Measurements from ENCODE around the gene COMT. TPM values are rescaled to one million over a fixed set of nuclear protein-coding genes. Genes with fewer than 3 reads are reported as not detected.

The COMT gene
- total RNA-seq, 1 donor from 2014 or later = 186 TPM

DNA sequence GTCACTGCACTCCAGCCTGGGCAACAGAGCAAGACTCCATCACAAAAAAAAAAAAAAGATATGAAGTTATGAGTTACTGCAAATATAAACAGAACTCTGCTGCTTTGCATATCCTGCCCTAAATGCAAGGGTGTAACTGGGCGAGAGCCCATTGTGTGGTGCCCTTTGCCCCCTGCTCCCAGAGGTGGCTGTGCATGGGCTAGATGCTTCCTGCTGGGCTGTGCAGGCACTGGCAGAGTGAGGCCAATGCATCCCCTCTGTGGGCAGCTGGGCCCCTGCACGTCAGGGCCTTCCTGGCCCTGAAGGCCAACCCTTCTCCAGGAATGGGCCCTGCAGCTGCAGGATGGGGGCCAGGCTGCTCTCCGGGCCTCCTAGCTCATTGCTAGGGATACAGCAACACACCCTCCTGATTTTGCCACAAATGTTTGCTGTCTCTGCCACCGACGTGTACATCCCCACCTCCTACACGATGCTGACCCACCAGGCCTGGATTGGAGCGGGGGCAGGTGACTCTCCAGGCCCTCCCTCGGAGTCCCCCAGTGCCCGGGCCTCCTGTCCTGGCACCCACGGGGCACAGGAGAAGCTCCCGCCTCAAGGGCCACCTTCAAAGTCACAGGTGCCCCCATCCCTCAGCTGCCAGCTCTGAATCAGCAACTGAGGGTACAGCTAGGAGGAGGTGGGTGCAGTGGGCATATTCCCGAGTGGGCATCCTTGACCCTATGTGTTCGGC, 40.7 kb upstream of the COMT start:
- DNase-seq (ENCODE audit: low spot score) = no peak
- H3K27ac Mint-ChIP-seq (ENCODE audit: unreplicated experiment) = no peak overlapping the region
- H3K4me3 Mint-ChIP-seq (ENCODE audit: unreplicated experiment) = no peak overlapping the region
- H3K4me1 Mint-ChIP-seq (ENCODE audit: low read depth) = peaks cover 20% of the 10 kb centered on the region
- no peaks in the 10 kb centered on the region for H3K27me3 Mint-ChIP-seq (ENCODE audit: low read depth)
- H3K9me3 Mint-ChIP-seq (ENCODE audit: low read depth) = no peaks in the 10 kb centered on the region
- H3K36me3 Mint-ChIP-seq (ENCODE audit: low read depth) = peaks cover 4% of the 10 kb centered on the region
- TF ChIP-seq, protein P1, sequence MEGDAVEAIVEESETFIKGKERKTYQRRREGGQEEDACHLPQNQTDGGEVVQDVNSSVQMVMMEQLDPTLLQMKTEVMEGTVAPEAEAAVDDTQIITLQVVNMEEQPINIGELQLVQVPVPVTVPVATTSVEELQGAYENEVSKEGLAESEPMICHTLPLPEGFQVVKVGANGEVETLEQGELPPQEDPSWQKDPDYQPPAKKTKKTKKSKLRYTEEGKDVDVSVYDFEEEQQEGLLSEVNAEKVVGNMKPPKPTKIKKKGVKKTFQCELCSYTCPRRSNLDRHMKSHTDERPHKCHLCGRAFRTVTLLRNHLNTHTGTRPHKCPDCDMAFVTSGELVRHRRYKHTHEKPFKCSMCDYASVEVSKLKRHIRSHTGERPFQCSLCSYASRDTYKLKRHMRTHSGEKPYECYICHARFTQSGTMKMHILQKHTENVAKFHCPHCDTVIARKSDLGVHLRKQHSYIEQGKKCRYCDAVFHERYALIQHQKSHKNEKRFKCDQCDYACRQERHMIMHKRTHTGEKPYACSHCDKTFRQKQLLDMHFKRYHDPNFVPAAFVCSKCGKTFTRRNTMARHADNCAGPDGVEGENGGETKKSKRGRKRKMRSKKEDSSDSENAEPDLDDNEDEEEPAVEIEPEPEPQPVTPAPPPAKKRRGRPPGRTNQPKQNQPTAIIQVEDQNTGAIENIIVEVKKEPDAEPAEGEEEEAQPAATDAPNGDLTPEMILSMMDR (IDR thresholded peaks at IDR 0.05) = no peak

DNA sequence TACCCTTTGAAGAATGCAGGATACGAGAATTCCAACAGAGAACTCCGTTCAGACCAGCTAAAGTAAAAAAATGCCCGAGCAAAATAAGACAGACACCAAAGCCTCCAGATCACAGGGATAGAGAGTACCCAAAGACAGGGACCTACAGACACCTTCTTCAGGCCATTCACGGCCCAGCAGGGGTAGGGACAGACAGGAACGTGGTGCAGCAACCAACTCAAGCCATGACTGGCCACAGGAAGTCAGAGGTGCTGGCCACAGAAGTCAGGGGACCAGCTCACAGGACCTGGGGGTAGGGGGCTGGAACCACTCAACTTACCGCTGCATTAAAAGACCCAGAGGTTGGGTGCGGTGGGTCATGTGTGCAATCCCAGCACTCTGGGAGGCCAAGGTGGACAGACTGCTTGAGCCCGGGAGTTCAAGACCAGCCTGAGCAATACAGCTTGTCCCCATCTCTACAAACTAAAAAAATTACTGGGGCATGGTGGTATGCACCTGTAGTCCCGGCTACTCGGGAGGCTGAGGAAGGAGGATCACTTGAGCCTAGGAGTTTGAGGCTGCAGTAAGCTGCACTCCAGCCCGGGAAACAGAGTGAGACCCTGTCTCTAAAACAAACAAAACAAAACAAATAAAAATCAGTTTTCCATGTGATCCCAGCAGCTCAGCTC, 39.9 kb upstream of the COMT start:
- Mint-ChIP-seq H3K4me1 (ENCODE audit: low read depth) (peaks cover 21% of the 10 kb centered on the region), H3K27ac (ENCODE audit: unreplicated experiment) (no peak overlapping the region), H3K36me3 (ENCODE audit: low read depth) (peaks cover 4% of the 10 kb centered on the region), H3K4me3 (ENCODE audit: unreplicated experiment) (no peak overlapping the region), H3K27me3 (ENCODE audit: low read depth) (no peaks in the 10 kb centered on the region), H3K9me3 (ENCODE audit: low read depth) (no peaks in the 10 kb centered on the region)
- DNase-seq (ENCODE audit: low spot score) = no peak
- TF ChIP-seq, protein P1 (IDR thresholded peaks at IDR 0.05) = no peak

DNA sequence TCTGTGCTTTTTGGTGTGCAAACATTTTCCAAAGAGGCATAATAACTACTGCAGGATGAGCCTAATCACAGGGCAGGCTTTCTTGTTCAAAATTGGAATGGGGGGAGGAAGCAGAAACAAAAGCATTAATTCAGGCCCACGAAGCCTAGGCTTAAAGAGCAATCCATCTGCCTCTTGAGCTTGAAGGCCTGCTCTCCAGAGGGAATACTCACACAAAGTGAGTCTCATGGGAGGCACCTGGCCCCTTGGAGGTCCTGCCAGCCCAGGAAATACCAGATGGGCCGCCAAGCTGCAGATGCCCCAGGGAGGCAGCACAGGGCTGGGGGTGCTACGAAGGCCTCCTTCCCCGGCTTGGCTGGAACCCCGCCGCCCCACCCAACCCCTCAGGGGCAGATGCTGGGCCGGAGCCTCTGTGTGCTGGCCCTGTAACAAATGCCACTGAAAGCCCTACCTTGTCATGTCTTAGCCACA, 39.3 kb upstream of the COMT start:
- H3K36me3 Mint-ChIP-seq (ENCODE audit: low read depth) = peaks cover 4% of the 10 kb centered on the region
- TF ChIP-seq, protein P1 (IDR thresholded peaks at IDR 0.05) = no peak
- H3K27ac Mint-ChIP-seq (ENCODE audit: unreplicated experiment) = no peak overlapping the region
- peaks cover 21% of the 10 kb centered on the region for H3K4me1 Mint-ChIP-seq (ENCODE audit: low read depth)
- no peak overlapping the region for H3K4me3 Mint-ChIP-seq (ENCODE audit: unreplicated experiment)
- H3K27me3 Mint-ChIP-seq (ENCODE audit: low read depth) = no peaks in the 10 kb centered on the region
- DNase-seq (ENCODE audit: low spot score) = no peak
- no peaks in the 10 kb centered on the region for H3K9me3 Mint-ChIP-seq (ENCODE audit: low read depth)

DNA sequence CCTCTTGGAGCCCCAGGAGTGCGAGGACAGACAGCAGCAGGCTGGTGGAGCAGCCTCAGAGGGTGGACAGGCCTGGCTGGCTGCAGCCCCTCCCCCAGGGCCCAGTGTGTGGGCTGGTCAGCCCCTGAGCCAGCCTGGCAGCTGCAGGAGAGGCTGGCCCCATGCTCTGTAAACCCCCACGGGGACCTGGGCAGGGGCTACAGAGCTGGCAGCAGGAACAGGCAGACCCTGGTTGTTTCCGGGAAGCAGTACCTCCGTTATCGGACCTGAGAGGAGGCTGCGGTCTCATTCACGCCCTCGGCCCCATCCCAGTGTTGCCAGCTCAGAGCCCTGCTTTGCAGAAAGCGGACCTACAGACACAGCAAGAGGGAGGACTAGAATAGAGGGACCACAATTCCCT, 38.5 kb upstream of the COMT start:
- peaks cover 21% of the 10 kb centered on the region for H3K4me1 Mint-ChIP-seq (ENCODE audit: low read depth)
- no peak overlapping the region for H3K4me3 Mint-ChIP-seq (ENCODE audit: unreplicated experiment)
- DNase-seq (ENCODE audit: low spot score) = no peak
- H3K36me3 Mint-ChIP-seq (ENCODE audit: low read depth) = peaks cover 2% of the 10 kb centered on the region
- H3K9me3 Mint-ChIP-seq (ENCODE audit: low read depth) = no peaks in the 10 kb centered on the region
- TF ChIP-seq, protein P1 (IDR thresholded peaks at IDR 0.05) = no peak
- H3K27ac Mint-ChIP-seq (ENCODE audit: unreplicated experiment) = no peak overlapping the region
- H3K27me3 Mint-ChIP-seq (ENCODE audit: low read depth) = no peaks in the 10 kb centered on the region

DNA sequence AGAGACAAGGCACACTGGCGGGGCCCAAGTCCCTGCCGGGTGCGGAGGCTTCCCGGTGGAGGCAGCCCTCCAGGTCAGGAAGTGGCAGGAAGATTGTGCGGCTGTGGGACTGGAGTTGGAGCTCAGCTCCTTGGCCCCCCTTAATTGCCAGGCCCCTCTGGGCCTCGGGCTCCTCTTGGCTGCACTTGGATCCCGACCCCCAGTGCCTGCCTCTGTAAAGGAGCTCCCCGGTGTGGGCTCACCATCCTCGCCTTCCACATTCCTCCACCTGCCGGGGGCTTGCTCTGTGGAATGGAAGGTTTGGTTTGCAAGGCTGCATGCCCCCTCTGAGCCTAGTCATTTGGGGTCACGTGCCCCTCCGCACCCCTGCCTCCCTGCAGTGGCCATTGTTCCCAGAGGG, 38.1 kb upstream of the COMT start:
- no peak overlapping the region for H3K27ac Mint-ChIP-seq (ENCODE audit: unreplicated experiment)
- TF ChIP-seq, protein P1 (IDR thresholded peaks at IDR 0.05) = no peak
- no peaks in the 10 kb centered on the region for H3K27me3 Mint-ChIP-seq (ENCODE audit: low read depth)
- H3K36me3 Mint-ChIP-seq (ENCODE audit: low read depth) = peaks cover 4% of the 10 kb centered on the region
- no peaks in the 10 kb centered on the region for H3K9me3 Mint-ChIP-seq (ENCODE audit: low read depth)
- H3K4me1 Mint-ChIP-seq (ENCODE audit: low read depth) = peaks cover 21% of the 10 kb centered on the region
- no peak for DNase-seq (ENCODE audit: low spot score)
- H3K4me3 Mint-ChIP-seq (ENCODE audit: unreplicated experiment) = no peak overlapping the region

Measured in chondrocyte (in vitro differentiated cells).